A673 (cell line): Measurements from ENCODE around the gene WNT4. TPM values are rescaled to one million over a fixed set of nuclear protein-coding genes. Genes with fewer than 3 reads are reported as not detected.
A peak's percentile ranks its signal among the peaks of the same experiment; 100 is the strongest.

Experiments used
- BruUV-seq: library from RNA; stranded (reverse); fragments of 400-500 nt; replicated peaks from 2 replicates; lab custom pipeline; 2021; lab: Mats Ljungman, UMichigan
- CTCF ChIA-PET: fragments of 300-600 bp; sonication (Branson Sonifier 250); formaldehyde crosslinking; loops from one replicate; lab custom pipeline; 2022; ENCODE audit warnings: antibody characterized with exemption; lab: Charles Lee
- POLR2A ChIA-PET: fragments of 300-600 bp; sonication (Branson Sonifier 250); formaldehyde crosslinking; loops from one replicate; lab custom pipeline; 2022; ENCODE audit warnings: antibody characterized with exemption; ENCODE audit not compliant: low non-redundant PET; lab: Charles Lee
- DNase-seq: peaks from one replicate; pipeline ENCODE4 v3.0.0-alpha.2; 2015; ENCODE audit warnings: low spot score
- H3K27ac ChIP-seq: fragments of 200-600 bp; sonication (generic); 2 replicates; pipeline ENCODE4 v1.5.1; 2016; ENCODE audit warnings: mixed run types, low read depth, mild to moderate bottlenecking, mixed read lengths, antibody characterized with exemption, low read length; ENCODE audit not compliant: poor library complexity, severe bottlenecking
- H3K27me3 ChIP-seq: fragments of 200-600 bp; sonication (generic); replicated peaks from 2 replicates; pipeline ENCODE4 v1.6.1; 2017; ENCODE audit warnings: mixed run types, low read depth, mild to moderate bottlenecking, mixed read lengths, antibody characterized with exemption, low read length; ENCODE audit not compliant: insufficient read depth, poor library complexity
- H3K36me3 ChIP-seq: fragments of 200-600 bp; sonication (generic); 2 replicates; pipeline ENCODE4 v1.6.1; 2016; ENCODE audit warnings: mixed run types, mild to moderate bottlenecking, mixed read lengths, antibody characterized with exemption, low read length; ENCODE audit not compliant: insufficient read depth, poor library complexity, severe bottlenecking
- H3K4me1 ChIP-seq: fragments of 200-600 bp; sonication (generic); 2 replicates; pipeline ENCODE4 v1.6.1; 2017; ENCODE audit warnings: mixed run types, mild to moderate bottlenecking, mixed read lengths, antibody characterized with exemption, low read length; ENCODE audit not compliant: insufficient read depth, poor library complexity, severe bottlenecking
- H3K4me3 ChIP-seq: fragments of 200-600 bp; sonication (generic); 2 replicates; pipeline ENCODE4 v1.5.1; 2016; ENCODE audit warnings: low read depth, mixed run types, mild to moderate bottlenecking, mixed read lengths, low read length; ENCODE audit not compliant: poor library complexity, severe bottlenecking
- H3K9me3 ChIP-seq: fragments of 200-600 bp; sonication (generic); 2 replicates; pipeline ENCODE4 v1.6.1; 2016; ENCODE audit warnings: mixed run types, low read depth, mild to moderate bottlenecking, mixed read lengths, antibody characterized with exemption, low read length; ENCODE audit not compliant: poor library complexity, severe bottlenecking
- CTCF ChIP-seq: fragments of 300-800, 200-600 bp; sonication (generic); conservative IDR thresholded peaks from 2 replicates; pipeline ENCODE4 v1.5.1; 2017; ENCODE audit warnings: low read depth, mild to moderate bottlenecking, antibody characterized with exemption, low read length, moderate library complexity, mixed read lengths
- EZH2 ChIP-seq: fragments of 200-600 bp; sonication (generic); IDR thresholded peaks from 2 replicates; pipeline ENCODE4 v1.6.1; 2017; ENCODE audit warnings: borderline replicate concordance, low read depth, mild to moderate bottlenecking, mixed read lengths, antibody characterized with exemption, low read length; ENCODE audit not compliant: poor library complexity, severe bottlenecking
- intact Hi-C: fragments of 100-400 bp; cut with micrococcal nuclease; formaldehyde crosslinking; loops from one replicate; pipeline ENCODE4 v1.10.0; 2022; ENCODE audit not compliant: unreplicated experiment
- total RNA-seq: library from RNA; stranded (reverse); gene quantifications from 2 replicates; pipeline ENCODE4 v1.2.3, GENCODE V29; 2021

Gene WNT4
- total RNA-seq, 1 experiment from 2014 or later: not detected

- H3K4me1 ChIP-seq: no peaks in the 10 kb centered on the region
- POLR2A ChIA-PET: no interaction called here
Measured at GRCh38 chr1:22132517-22133235, 10.2 kb downstream of the WNT4 start.

GRCh38 chr1:22131875-22132486, 10.9 kb downstream of the WNT4 start:
- Histone ChIP-seq H3K27me3 (no peaks in the 10 kb centered on the region), H3K36me3 (no peaks in the 10 kb centered on the region), H3K4me3 (no peak overlapping the region), H3K9me3 (no peaks in the 10 kb centered on the region), H3K27ac (no peak overlapping the region), H3K4me1 (no peaks in the 10 kb centered on the region)
- BruUV-seq: no TSS peak
- peak; percentile 41 for DNase-seq
- intact Hi-C loops: loop anchor here (2.0 to 10.0 kb wide), 2 partner anchors 143 to 285 kb away; no protein-coding TSS in a partner anchor
- CTCF ChIA-PET: interaction anchor here (0.6 kb wide), 2 partner anchors 14 to 148 kb away, joined by 3 read pairs; no protein-coding TSS in a partner anchor
- TF ChIP-seq CTCF: peak; percentile 91
- TF ChIP-seq EZH2: no peak
- POLR2A ChIA-PET: no interaction called here

More at GRCh38 chr1:22132517-22133235, 10.2 kb downstream of the WNT4 start:
- TF ChIP-seq EZH2: no peak
- TF ChIP-seq CTCF: no peak
- intact Hi-C loops: loop anchor here (2.0 to 10.0 kb wide), 2 partner anchors 142 to 284 kb away; no protein-coding TSS in a partner anchor
- H3K9me3 ChIP-seq: no peaks in the 10 kb centered on the region
- CTCF ChIA-PET: interaction anchor here (0.6 kb wide), 1 partner anchor 147 kb away, joined by 3 read pairs; no protein-coding TSS in a partner anchor
- DNase-seq: peak; percentile 26
- no peaks in the 10 kb centered on the region for H3K36me3 ChIP-seq
- no peak overlapping the region for H3K27ac ChIP-seq
- no TSS peak for BruUV-seq
- H3K4me3 ChIP-seq: no peak overlapping the region
- H3K27me3 ChIP-seq: no peaks in the 10 kb centered on the region

- Histone ChIP-seq H3K9me3 (no peaks in the 10 kb centered on the region), H3K27ac (no peak overlapping the region), H3K4me1 (no peaks in the 10 kb centered on the region), H3K36me3 (no peaks in the 10 kb centered on the region), H3K4me3 (no peak overlapping the region), H3K27me3 (no peaks in the 10 kb centered on the region)
- no TSS peak for BruUV-seq
- TF ChIP-seq EZH2: no peak
- no peak for TF ChIP-seq CTCF
- ChIA-PET CTCF (no interaction called here), POLR2A (no interaction called here)
- DNase-seq: no peak
- intact Hi-C loops: loop anchor here (10.0 kb wide), 1 partner anchor 144 kb away; no protein-coding TSS in a partner anchor
Measured at GRCh38 chr1:22131062-22131461, 11.8 kb downstream of the WNT4 start.
